Kidney tubule cell (primary cell): ENCODE data around the gene KSR1.
A peak's percentile ranks its signal among the peaks of the same experiment; 100 is the strongest.
"Not testable (repeated sequence)": the region's sequence is repeated elsewhere in the genome, so short reads cannot be mapped to it uniquely, and the experiment has no call there.

ENCODE experiments used
- DNase-seq: peaks from one replicate; pipeline ENCODE4 v3.0.0-alpha.2; 2018; ENCODE audit warnings: low spot score

KSR1 gene

DNA sequence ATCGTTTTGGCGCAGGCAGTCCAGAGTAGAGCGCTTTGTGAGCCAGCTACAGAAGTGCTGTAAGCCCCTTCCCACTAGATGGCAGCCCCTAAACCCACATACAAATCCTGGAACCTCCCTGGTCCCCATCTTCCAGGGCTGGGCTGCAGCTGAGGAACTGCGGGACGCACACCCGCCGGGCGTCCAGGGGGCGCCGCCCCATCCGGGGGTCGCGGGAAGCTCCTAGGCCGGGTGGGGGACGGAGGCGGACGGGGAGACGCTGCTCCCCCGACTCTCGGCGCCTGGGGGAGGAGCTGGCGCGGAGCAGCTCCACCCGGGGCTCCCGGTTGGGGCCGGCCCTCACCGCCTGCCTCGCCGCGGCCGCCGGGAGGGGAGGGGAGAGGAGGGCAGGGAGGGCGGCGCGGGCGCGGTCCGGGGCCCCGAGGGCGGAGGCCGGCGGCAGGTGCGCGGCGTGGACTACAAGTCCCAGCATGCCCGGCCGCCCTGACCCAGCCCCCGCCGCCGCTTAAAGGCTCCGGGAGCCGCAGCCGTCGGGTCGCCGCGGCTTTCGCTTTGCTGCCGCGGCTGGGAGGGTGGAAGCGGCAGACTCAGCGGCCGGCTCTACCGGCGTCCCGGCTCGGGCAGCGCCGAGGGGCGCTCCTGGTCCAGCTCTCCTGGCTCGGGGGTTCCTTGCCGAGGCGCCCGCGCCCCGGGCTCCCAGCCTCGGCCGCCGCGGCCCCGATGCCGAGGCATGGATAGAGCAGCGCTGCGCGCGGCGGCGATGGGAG is at the start of gene KSR1:
Gene KSR1, plus strand, starts transcription at position 535 of the 767 bp plus-strand sequence. Its CDS starts 196 bp downstream, at position 731.
- DNase-seq: peak; percentile 74

DNA sequence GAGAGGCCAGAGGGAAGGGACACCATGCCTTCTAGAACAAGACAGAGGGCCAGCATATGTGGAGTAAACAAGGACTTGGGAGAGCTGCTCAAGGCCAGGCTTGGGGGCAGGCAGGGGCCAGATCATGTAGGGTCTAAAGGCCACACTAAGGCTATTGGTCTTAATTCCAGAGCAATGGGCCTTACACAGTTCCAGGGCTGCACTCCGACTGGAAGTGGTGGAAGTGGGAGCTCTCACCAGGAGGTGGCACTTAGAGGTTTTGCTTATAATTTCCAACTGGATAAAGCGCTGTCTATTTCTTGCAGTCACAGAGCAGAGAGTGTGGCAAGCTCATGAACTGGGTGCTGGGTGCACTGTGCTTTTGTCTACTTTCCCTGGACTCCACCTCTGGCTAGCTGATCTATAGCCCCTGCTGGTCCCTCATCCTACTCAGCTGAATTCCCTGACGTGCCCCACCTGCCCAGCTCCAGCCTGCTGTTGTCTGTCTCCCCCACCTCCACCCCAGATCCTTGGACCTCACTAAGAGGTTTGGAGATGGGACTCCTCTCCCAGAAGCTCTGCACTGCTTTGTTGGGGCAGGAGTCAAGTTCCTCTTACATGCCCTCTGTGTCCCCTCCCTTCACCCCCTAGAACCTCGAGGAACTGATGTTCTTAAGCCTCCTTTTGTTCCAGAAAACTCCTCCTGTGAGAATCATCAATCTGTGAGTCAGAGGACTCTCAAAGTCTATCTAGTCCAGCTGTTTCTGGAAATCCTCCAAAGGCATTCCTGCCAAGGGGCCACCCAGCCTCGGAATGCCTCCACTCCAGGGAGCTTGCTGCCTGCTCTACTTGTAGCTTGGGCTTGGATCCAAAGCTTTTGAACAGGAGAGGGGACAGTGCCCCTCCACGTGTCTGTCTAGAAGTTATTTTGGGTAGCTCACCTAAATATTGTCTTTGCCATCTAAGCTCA is 48.1 kb upstream of the KSR1 start:
- DNase-seq: peak; percentile 81

DNA sequence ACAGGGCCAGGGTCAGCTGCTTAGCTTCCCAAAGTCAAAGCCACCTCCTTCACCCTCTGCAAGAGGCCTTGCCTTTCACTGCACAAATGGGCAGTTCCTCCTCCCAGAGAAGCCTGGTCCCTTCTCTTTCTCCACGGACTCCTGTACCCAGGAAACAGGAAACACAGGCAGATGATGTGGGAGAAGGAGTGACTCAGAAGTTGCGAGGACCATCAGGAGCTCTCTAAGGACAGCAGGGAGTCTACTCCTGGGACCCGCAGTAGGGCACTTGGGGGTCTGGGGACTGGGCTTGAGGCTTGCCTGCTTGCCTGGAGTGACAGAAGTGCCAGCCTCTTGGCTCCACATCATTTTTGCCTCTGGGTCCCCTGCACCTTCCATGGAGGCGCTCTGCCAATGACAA is 47.4 kb upstream of the KSR1 start:
- DNase-seq: peak; percentile 54

DNA sequence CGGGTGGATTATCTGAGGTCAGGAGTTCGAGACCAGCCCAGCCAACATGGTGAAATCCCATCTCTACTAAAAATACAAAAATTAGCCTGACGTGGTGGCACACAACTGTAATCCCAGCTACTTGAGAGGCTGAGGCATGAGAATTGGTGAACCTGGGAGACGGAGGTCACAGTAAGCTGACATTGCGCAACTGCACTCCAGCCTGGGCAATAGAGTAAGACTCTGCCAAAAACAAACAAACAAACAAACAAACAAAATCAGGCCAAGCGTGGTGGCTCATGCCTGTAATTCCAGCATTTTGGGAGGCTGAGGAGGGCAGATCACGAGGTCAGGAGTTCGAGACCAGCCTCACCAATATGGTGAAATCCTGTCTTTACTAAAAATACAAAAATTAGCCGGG is 44.1 kb upstream of the KSR1 start:
- DNase-seq: not testable (repeated sequence)

DNA sequence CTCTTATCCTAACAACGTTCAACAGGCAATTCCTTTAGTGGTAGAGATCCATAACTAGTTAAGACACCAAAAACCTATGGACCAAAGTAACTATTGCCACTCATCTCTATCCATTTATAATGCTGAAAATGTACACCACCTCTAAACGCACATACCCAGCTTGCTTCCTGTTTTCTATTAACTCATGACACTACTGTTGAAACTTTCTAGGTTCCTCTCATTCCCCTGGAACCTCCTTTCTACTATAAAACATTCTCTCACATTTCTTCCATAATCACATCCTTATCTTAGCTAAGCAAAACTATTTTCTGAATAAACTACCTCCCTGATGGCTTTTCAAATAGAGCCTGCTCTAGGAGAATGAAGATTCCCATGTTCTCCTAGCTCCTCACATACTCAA is 42.9 kb upstream of the KSR1 start:
- no peak for DNase-seq

DNA sequence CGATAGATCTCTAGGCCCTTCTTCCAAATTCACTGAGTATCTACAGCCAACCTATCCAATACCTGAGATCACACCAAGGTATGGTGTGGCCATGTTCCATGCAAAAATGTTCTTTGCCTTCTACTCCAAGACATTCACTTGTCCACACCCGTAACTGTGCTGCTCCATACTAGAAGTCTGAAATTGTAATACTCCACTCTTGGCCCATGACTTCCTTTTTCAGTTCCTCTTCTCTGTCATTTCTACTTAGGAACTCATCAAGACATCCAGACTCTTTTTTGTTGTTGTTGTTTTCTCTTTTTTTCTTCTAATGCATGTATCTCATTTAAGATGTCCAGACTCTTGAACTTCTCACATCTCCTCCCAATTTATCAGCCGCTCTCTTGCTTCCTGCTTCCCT is 42.5 kb upstream of the KSR1 start:
- no peak for DNase-seq

DNA sequence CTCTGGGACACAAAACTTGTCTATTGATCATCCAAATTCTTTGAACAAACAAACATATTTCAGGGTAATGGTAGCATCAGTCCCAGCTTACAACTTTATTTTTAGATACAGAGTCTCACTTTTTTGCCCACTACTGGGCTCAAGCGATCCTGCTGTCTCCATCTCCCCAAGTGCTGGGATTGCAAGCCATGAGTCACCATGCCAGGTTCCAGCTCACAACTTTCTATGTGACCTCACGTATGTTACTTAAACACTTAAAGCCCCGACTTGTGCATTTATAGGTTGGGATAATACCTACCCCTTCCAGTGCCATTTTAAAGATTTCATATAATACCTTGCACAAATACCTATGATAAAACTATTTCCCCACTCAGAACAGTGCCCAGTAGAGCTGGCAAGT is 42.0 kb upstream of the KSR1 start:
- no peak for DNase-seq

DNA sequence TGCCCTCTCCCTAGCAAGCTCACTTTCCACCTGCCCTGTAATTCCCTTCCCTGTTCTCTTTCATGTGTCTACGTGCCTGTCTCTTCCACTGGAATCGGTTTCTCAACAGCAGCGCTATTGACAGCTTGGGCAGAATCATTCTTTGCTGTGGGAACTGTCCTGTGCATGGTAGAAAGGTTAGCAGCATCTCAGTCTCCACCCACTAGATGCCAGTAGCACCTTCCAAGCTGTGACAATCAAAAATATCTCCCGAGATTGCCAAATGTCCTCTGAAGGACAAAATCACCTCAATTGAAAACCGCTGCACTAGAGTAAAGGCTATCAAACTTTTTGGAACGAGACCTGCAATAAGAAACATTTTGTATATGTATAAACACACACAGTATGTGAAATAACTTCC is 41.6 kb upstream of the KSR1 start:
- no peak for DNase-seq

DNA sequence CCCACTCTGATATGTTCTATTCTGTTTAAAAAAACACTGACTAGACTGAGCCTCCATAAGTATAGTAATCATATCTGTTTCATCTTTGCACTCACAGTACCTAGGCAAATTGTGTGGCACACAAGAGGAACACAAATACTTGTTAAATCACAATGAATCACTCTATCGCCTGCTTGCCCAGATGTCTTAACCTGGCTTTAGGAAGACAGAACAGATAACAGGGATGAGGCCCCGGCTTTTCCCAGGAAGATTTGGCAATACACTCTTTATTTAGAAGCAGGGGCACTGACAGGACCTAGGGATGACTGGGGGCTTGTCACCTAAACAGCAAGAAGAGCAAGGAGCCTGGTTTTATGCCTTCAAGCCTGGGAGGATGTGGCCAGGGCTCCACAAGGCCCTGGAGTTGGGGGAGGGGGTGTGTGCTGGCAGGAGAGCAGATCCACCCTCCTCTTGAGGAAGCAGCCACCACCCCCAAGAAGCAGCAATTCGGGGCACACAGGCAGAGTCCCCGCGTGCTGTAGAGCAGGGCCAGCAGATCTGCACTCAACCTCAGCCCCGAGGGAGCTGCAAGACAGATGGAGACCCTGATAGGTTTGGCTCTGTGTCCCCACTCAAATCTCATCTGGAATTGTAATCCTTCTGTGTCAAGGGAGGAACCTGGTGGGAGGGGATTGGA is 41.0 kb upstream of the KSR1 start:
- DNase-seq: no peak

DNA sequence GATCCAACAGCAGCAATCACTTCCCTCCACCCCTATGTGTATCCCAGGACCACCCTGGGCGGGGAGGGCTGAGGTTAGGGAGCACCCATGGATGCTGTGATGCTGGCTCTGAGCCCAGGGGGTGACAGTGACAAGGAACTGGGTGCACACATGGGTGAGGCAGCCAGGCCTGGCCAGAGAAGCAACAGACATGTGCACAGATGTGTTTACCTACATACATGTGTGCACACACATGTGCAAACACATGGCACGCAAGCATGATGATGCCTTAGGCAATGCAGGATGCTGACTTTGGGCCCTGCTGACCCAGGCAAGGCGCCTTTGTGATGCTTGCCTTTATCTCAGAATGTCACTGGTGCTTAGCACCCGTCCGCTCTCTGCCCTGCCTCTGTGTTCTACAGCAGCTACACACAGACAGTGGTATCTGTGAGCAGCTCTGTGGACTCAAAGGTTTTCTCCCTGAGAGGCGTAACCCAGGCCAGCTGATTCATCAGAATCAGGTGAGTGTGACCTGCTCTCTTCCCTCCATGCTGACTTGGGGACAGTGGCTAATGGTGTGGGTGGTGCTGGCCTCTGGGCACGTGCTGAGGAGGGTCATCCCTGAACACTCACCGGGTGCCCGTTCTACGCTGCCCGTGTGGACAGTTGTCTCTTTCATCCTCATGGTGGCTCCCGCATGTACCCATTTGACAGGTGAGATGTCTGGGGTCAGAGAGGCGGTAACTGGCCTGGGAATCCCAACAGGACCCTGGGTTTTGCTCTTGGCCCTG is 38.5 kb upstream of the KSR1 start:
- no peak for DNase-seq

DNA sequence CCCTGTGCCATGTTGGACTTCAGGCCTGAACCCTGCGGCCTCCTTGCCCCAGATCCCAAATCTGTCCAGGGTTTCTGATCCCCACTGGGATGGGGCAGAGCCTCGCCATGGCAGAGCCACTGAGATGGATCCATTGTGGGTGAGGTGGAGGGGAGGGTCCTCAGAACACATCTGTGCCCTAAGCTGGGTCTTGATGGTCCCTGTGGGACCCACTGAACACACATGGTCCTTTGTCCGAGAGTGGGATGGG is 38.0 kb upstream of the KSR1 start:
- no peak for DNase-seq

DNA sequence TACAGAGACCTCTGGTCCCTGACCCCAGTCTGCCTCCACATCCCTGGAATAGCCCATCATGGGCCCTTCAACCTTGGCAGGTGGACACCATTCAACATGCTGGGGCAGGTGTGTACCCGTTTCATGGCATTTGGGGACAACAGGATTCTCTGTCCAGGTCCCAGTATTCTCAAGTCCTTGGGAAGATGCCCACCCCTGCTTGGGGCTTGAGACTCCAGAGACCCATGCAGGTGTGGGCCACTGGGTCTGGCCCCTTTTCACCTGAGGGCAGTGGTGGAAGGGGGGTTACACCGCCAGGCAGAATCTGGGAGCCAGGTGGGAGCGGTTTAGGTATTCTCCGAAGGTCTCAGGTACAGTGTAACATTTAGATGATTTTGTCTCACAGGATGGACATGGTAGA is 37.1 kb upstream of the KSR1 start:
- no peak for DNase-seq

DNA sequence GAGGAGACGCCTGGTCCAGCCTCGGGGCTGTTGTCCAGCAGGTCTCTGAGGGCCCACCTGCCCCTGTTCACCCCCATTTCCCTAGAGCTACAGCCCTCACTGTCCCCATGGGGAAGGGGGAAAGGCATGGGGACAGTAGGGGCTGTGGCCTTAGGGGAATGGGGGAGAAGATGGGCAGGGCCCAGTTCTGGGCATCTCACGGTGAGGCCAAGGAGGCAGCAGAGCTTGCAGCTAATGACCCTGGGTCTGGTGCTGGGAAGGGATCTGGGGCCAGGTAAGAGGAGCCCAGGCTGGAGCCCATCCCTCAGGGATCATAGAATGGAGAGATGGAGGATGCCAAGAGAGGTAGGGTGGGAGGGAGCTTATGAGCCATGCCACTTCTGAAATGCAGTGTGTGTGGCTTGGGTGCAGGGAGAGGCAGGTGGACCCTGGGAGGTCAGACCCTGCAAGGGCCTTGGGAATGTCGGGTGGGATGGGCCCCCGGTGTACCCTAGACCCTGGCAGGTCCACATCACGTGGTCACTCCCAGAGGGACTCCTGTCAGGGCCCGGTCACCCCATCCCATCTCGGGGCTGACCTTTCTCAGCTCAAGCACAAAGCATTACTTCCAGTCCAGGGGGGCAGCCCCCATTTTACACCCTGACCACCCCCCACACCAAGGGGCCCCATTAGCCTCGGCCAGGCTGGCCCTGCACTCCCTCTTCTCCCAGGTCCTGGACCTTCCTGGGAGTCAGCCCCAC is 35.9 kb upstream of the KSR1 start:
- DNase-seq: no peak

DNA sequence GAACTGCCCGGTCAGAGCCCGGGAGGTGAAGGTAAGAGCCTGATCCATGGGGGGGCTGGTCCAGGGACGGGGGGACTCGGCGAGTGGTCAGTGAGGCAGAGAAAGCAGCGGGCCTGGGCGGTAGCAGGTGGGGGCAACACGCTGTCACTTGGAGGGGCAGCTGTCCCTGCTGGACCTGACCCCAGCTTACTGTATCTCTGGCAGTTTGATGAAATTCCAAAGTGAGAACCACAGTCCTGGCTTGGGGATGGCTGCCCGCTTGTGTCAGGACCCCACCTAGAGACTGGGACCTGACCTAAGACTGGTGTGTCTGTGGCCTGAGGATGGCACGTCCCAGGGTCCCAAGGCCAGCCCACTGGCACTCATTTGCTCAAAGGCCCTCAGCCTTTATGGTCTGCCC is 35.1 kb upstream of the KSR1 start:
- DNase-seq: no peak

DNA sequence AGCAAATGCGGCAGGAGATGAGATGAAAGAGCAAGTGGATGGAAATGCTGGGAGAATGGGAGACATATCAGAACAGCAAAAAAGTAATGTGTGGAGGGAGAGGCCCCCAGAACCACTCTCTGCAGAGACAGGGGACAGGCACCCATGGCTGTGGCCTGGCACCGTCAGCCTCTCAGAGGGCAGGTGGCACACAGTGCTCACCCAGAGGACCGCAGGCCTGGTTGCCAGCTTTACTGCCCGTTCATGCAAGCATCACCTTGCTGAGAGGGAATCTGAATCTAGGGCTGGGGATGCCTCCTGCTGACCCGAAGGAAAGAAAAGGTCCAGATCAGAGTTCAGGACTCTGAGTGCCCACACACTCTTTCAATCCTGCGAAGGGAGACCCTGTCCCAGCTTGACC is 34.6 kb upstream of the KSR1 start:
- DNase-seq: not testable (repeated sequence)

DNA sequence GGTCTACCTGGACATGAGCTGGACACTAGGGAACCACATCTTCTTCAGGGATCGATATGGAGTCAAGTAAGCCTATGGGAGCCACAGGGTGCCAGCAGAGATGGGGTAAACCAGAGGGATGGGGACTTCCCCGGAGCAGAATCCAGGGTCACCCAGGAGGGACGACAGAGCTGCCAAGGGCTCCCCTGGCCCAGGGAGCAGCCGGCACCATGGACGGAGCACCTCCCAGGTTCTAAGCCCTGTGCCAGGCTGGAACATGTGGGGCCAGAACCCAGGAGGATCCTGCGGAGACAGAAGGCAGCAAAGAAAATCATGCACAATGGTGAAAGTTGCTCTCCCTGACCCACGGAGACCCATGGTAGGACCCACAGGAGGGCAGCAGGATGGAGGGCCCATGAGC is 33.6 kb upstream of the KSR1 start:
- no peak for DNase-seq

DNA sequence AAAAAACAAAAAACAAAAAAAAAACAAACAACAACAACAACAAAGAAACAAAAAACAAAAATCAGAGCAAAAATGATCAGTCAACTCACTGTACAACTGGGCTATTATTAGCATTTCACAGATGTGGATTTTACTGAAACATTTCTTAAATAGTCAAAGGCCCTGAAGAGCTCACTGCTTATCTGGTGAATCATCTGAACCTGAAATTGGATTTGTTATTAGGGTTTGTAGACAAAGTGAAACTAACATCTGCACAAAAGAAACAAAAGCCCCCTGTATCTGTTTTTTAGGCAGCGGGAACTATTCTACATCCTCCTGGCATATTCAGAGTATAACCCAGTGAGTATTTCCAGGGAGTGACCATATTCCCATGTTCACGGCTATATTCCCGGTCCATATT is 32.6 kb upstream of the KSR1 start:
- DNase-seq: no peak

DNA sequence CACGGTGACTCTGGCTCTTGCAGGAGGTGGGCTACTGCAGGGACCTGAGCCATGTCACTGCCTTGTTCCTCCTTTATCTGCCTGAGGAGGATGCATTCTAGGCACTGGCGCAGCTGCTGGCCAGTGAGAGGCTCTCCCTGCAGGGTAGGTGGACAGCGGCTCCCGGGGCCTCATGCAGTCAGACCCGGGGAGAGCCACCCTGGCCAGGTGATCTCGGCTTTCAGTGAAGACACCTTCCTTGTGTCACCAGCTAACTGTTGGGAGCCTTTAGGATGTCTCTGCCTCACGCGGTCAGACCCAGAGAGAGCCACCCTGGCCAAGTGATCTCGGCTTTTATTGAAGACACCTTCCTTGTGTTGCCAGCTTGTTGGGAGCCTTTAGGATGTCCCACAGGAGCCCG is 31.7 kb upstream of the KSR1 start:
- no peak for DNase-seq

DNA sequence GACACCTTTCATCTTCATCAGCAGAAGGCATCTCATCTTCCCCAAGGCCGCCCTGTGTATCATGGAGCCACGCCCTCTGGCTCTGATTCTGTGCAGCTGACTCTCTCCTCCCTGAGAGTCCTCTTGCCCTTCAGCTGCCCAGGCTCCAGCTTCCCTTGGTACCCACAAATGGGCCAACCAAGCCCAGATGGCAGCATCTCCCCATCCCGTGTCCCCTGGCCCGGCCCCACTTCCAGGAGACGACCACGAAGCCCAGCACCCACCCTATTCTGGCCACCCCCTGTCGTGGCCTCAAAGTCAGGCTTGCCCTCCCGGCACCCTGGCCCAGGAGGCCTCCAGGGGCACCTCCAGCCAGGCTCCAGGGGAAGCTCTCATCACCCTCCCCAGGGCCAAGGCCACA is 31.3 kb upstream of the KSR1 start:
- DNase-seq: no peak

DNA sequence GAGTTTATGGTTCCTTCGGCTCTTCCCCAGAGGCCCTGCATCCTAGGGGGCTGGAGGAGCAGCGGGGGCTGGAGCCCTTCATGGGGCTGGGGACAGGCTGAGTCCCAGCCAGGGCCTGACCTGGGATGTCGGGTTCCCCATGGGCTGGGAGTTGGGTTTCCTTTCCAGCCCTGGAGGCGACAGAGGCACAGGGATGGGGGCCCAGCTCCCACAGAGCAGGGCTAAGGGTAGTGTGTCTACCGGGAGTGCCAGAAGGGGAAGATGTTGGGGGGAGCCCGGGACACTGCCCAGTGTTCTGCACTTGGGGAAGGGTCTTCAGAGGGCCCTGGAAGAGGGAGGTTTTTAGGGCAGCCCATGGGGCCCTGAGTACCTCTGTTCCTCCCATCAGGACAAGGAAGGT is 30.7 kb upstream of the KSR1 start:
- DNase-seq: not testable (repeated sequence)

DNA sequence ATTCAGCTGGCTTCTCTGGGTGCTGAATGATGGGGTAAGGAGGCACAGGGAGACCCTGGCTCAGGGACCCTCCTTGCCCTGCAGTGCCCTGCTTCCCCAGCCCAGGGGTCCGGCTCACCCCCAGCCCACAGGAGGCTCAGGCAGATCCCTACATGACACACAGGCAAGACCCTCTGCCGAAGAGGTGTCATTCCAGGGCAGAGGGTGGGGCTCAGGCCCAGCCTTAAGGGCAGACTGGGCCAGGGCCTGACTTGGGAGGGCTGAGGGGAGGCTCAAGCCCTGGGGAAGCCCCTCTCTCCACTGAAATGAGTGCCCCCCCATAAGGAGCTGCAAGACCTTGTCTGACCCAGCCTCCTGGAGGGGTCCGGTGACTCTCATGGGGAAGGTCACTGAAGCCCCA is 30.3 kb upstream of the KSR1 start:
- DNase-seq: no peak

DNA sequence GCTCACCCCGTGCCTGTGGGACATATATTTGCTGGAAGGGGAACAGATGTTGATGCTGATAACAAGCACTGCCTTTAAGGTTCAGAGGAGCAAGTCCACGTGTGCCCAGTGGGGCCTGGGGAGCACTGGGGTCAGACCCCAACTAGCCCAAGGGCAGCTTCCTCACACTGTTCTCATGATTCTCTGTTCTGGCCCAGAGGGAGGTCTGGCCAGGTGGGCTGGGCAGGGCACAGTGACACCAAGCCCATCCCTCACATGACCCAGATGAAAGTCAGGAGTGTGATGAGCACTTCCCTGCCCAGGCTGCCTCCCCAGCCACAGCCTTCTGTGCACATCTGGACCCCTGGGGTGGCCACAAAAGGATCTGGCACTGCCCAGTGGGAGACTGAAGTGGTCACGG is 29.8 kb upstream of the KSR1 start:
- DNase-seq: not testable (repeated sequence)
